ENCODE data around the gene WNT1.

DNA sequence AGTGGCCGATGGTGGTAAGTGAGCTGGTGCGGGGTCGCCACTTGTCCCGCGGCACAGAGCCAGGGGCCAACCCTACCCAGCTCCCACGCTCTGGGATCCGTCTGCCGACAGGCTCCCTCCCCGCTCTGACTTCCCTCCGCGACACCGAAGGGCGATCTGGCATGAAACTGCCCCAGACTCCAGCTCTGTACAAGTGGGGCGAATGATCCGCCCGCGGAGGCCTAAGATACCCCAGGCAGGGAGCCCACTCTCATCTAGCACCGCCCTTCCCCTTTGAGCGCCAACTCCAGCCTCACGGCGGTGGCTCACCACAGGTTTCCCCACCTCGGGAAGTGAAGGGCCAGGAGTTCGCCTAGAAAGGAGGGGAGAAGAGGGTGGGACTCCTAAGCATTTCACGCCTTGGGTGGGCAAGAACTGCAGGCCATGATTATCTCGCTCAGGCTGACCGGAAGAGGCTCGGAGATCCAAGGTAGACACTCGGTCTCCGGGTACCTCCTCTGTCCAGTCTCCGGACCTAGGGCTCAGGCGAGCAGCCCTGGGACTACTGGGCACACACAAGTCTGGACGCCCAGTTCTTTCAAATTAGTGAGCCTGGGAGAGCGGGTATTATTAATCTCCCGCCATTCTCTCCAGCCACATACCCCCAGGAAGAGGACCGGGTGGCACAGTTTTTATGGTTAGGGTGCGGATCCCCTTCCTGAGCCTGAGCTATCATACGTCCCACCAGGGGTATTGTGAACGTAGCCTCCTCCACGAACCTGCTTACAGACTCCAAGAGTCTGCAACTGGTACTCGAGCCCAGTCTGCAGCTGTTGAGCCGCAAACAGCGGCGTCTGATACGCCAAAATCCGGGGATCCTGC lies 849 bp downstream of the WNT1 start:
- TF ChIP-seq, protein P1, sequence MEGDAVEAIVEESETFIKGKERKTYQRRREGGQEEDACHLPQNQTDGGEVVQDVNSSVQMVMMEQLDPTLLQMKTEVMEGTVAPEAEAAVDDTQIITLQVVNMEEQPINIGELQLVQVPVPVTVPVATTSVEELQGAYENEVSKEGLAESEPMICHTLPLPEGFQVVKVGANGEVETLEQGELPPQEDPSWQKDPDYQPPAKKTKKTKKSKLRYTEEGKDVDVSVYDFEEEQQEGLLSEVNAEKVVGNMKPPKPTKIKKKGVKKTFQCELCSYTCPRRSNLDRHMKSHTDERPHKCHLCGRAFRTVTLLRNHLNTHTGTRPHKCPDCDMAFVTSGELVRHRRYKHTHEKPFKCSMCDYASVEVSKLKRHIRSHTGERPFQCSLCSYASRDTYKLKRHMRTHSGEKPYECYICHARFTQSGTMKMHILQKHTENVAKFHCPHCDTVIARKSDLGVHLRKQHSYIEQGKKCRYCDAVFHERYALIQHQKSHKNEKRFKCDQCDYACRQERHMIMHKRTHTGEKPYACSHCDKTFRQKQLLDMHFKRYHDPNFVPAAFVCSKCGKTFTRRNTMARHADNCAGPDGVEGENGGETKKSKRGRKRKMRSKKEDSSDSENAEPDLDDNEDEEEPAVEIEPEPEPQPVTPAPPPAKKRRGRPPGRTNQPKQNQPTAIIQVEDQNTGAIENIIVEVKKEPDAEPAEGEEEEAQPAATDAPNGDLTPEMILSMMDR (IDR thresholded peaks at IDR 0.05; ENCODE audit: low read depth, low read length, poor library complexity, severe bottlenecking) = no peak
- TF ChIP-seq EZH2phosphoT487 (IDR thresholded peaks at IDR 0.05; ENCODE audit: borderline replicate concordance, low read length) = peak; percentile 70; the same call in 1 of the 2 replicates

Data from DOHH2 (cell line).